LNCaP clone FGC (cell line): ENCODE results near the gene VAPA.

Experiments
- DNase-seq: peaks from one replicate; pipeline ENCODE4 v3.0.0-alpha.2; 2011; ENCODE audit warnings: low read depth
- H3K4me3 ChIP-seq: 2 replicates; pipeline ENCODE4 v1.5.1; 2011; ENCODE audit warnings: mild to moderate bottlenecking, low read depth, low read length, control low read depth
- CTCF ChIP-seq: IDR thresholded peaks from 2 replicates; pipeline ENCODE4 v1.5.1; 2012; ENCODE audit warnings: mild to moderate bottlenecking; ENCODE audit not compliant: control insufficient read depth, insufficient read depth; ENCODE audit errors: extremely low read depth

The VAPA gene

GRCh38 chr18:9913526-9914333 lies at the start of gene VAPA:
Gene VAPA (plus strand): TSS chr18:9914016. CDS start chr18:9914257, 241 bp downstream.
- peak; percentile 80 for DNase-seq
- no peak for TF ChIP-seq CTCF
- H3K4me3 ChIP-seq, result peak within 1 kb of the TSS; percentile 81

- DNase-seq, result no peak
- no peak for TF ChIP-seq CTCF
- no peak overlapping the region for H3K4me3 ChIP-seq
Measured at GRCh38 chr18:9865764-9866490, 47.9 kb upstream of the VAPA start.

- DNase-seq, result no peak
- no peak overlapping the region for H3K4me3 ChIP-seq
- TF ChIP-seq CTCF, result no peak
Measured at GRCh38 chr18:9866627-9867026, 47.2 kb upstream of the VAPA start.

GRCh38 chr18:9867071-9867594 lies 46.7 kb upstream of the VAPA start:
- H3K4me3 ChIP-seq, result no peak overlapping the region
- no peak for DNase-seq
- no peak for TF ChIP-seq CTCF

GRCh38 chr18:9868857-9869714 lies 44.7 kb upstream of the VAPA start:
- no peak for TF ChIP-seq CTCF
- H3K4me3 ChIP-seq, result no peak overlapping the region
- DNase-seq, result no peak

GRCh38 chr18:9869715-9870430 lies 43.9 kb upstream of the VAPA start:
- no peak for DNase-seq
- H3K4me3 ChIP-seq, result no peak overlapping the region
- no peak for TF ChIP-seq CTCF
